IMR-90 (cell line): ENCODE measurements around the gene SSH2. TPM values are rescaled to one million over a fixed set of nuclear protein-coding genes. Genes with fewer than 3 reads are reported as not detected.

Experiments
- ATAC-seq: fragments of 200-7000 bp; cut with Tn5 transposase; 2 replicates; pipeline ENCODE4 v1.9.1; 2020; ENCODE audit warnings: low read depth, mild to moderate bottlenecking, moderate library complexity
- BruUV-seq: library from RNA; stranded (reverse); fragments of 400-500 nt; replicated peaks from 2 replicates; lab custom pipeline; 2021; lab: Mats Ljungman, UMichigan
- CTCF ChIA-PET: fragments of 300-600 bp; formaldehyde crosslinking; extraction: SDS; loops from one replicate; lab custom pipeline; 2021; ENCODE audit warnings: antibody characterized with exemption; lab: Yijun Ruan, JAX
- POLR2A ChIA-PET: fragments of 300-600 bp; sonication (Branson Sonifier 250); formaldehyde crosslinking; loops from one replicate; lab custom pipeline; 2022; ENCODE audit warnings: antibody characterized with exemption; ENCODE audit not compliant: unreplicated experiment; lab: Charles Lee
- DNase-seq: peaks from one replicate; pipeline ENCODE4 v3.0.0; 2013
- H2AFZ ChIP-seq: replicated peaks from 2 replicates; pipeline ENCODE3; 2013; ENCODE audit warnings: low read length, mild to moderate bottlenecking; ENCODE audit not compliant: poor library complexity
- H2AK5ac ChIP-seq: 2 replicates; pipeline ENCODE4 v1.6.1; 2013; ENCODE audit warnings: low read depth, low read length, inconsistent platforms
- H2AK9ac ChIP-seq: replicated peaks from 2 replicates; pipeline ENCODE3; 2013; ENCODE audit warnings: mild to moderate bottlenecking, low read depth, low read length, moderate library complexity; ENCODE audit not compliant: poor library complexity
- H2BK120ac ChIP-seq: 2 replicates; pipeline ENCODE4 v1.6.1; 2013; ENCODE audit warnings: low read depth, low read length, inconsistent platforms
- H2BK15ac ChIP-seq: 3 replicates; pipeline ENCODE4 v1.6.1; 2013; ENCODE audit warnings: low read depth, low read length, inconsistent platforms
- H2BK20ac ChIP-seq: 2 replicates; pipeline ENCODE4 v1.6.1; 2013; ENCODE audit warnings: low read depth, mild to moderate bottlenecking, inconsistent platforms, low read length, moderate library complexity
- H2BK5ac ChIP-seq: 2 replicates; pipeline ENCODE4 v1.6.1; 2013; ENCODE audit warnings: mild to moderate bottlenecking, low read depth, low read length, inconsistent platforms; ENCODE audit not compliant: poor library complexity, severe bottlenecking
- H3K14ac ChIP-seq: replicated peaks from 2 replicates; pipeline ENCODE4 v1.6.1; 2013; ENCODE audit warnings: low read depth, low read length, inconsistent platforms
- H3K18ac ChIP-seq: 2 replicates; pipeline ENCODE4 v1.6.1; 2013; ENCODE audit warnings: low read depth, low read length, control low read depth
- H3K23ac ChIP-seq: 2 replicates; pipeline ENCODE4 v1.6.1; 2013; ENCODE audit warnings: low read depth, low read length, inconsistent platforms
- H3K27ac ChIP-seq: 2 replicates; pipeline ENCODE4 v1.5.1; 2013; ENCODE audit warnings: mild to moderate bottlenecking, control low read depth, low read length; ENCODE audit not compliant: insufficient read depth
- H3K27me3 ChIP-seq: 2 replicates; pipeline ENCODE4 v1.6.1; 2013; ENCODE audit warnings: low read length; ENCODE audit not compliant: control insufficient read depth, insufficient read depth
- H3K36me3 ChIP-seq: 2 replicates; pipeline ENCODE4 v1.6.1; 2013; ENCODE audit warnings: low read length, mixed read lengths; ENCODE audit not compliant: control insufficient read depth, insufficient read depth
- H3K4ac ChIP-seq: 2 replicates; pipeline ENCODE4 v1.6.1; 2013; ENCODE audit warnings: low read depth, low read length, inconsistent platforms
- H3K4me1 ChIP-seq: 2 replicates; pipeline ENCODE4 v1.6.1; 2013; ENCODE audit warnings: low read length, mixed read lengths; ENCODE audit not compliant: control insufficient read depth, insufficient read depth
- H3K4me2 ChIP-seq: 2 replicates; pipeline ENCODE4 v1.6.1; 2013; ENCODE audit warnings: low read depth, mild to moderate bottlenecking, control low read depth, low read length, moderate library complexity
- H3K4me3 ChIP-seq: 2 replicates; pipeline ENCODE4 v1.5.1; 2013; ENCODE audit warnings: low read depth, mild to moderate bottlenecking, control low read depth, low read length, moderate library complexity; ENCODE audit not compliant: insufficient read depth
- H3K56ac ChIP-seq: 2 replicates; pipeline ENCODE4 v1.6.1; 2013; ENCODE audit warnings: low read length, inconsistent platforms; ENCODE audit not compliant: insufficient read depth; ENCODE audit errors: extremely low read depth
- H3K79me1 ChIP-seq, 2 experiments: 2 replicates each; pipeline ENCODE4 v1.6.1; 2013; ENCODE audit warnings: low read length in 2 of 2, inconsistent platforms in 1 of 2, low read depth in 1 of 2
- H3K9ac ChIP-seq: 2 replicates; pipeline ENCODE4 v1.6.1; 2013; ENCODE audit warnings: low read depth, low read length, control low read depth
- H3K9me1 ChIP-seq: 2 replicates; pipeline ENCODE4 v1.6.1; 2013; ENCODE audit warnings: low read length, inconsistent platforms; ENCODE audit not compliant: insufficient read depth
- H3K9me3 ChIP-seq: 2 replicates; pipeline ENCODE4 v1.6.1; 2013; ENCODE audit warnings: low read length; ENCODE audit not compliant: control insufficient read depth, insufficient read depth
- H4K20me1 ChIP-seq: 2 replicates; pipeline ENCODE4 v1.6.1; 2013; ENCODE audit warnings: low read length, inconsistent platforms; ENCODE audit not compliant: insufficient read depth
- H4K5ac ChIP-seq: 2 replicates; pipeline ENCODE4 v1.6.1; 2013; ENCODE audit warnings: mild to moderate bottlenecking, low read depth, low read length, control low read depth
- H4K8ac ChIP-seq, 2 experiments: 2 replicates each; pipeline ENCODE4 v1.6.1; 2013; ENCODE audit warnings: low read depth in 2 of 2, low read length in 2 of 2, control low read depth in 1 of 2, inconsistent platforms in 1 of 2
- H4K91ac ChIP-seq: 2 replicates; pipeline ENCODE4 v1.6.1; 2013; ENCODE audit warnings: low read depth, low read length, inconsistent platforms; ENCODE audit not compliant: insufficient read depth
- BHLHE40 ChIP-seq: fragments of 150-350 bp; IDR thresholded peaks from 2 replicates; pipeline ENCODE4 v1.6.1; 2016; ENCODE audit warnings: mild to moderate bottlenecking, low read depth, low read length
- CHD1 ChIP-seq: IDR thresholded peaks from 2 replicates; pipeline ENCODE4 v1.6.1; 2012; ENCODE audit warnings: low read depth, low read length, improper control_type of control experiment
- MAFK ChIP-seq: IDR thresholded peaks from 2 replicates; pipeline ENCODE4 v1.6.1; 2012; ENCODE audit warnings: low read depth, low read length, improper control_type of control experiment
- POLR2A ChIP-seq: IDR thresholded peaks from 2 replicates; pipeline ENCODE4 v1.6.1; 2012; ENCODE audit warnings: mild to moderate bottlenecking, low read depth, low read length
- RAD21 ChIP-seq: IDR thresholded peaks from 2 replicates; pipeline ENCODE4 v1.6.1; 2012; ENCODE audit warnings: low read length, improper control_type of control experiment
- RCOR1 ChIP-seq: IDR thresholded peaks from 2 replicates; pipeline ENCODE4 v1.6.1; 2012; ENCODE audit warnings: mild to moderate bottlenecking, low read length, improper control_type of control experiment; ENCODE audit not compliant: insufficient replicate concordance
- RFX5 ChIP-seq: IDR thresholded peaks from 2 replicates; pipeline ENCODE4 v1.8.0; 2012; ENCODE audit warnings: low read depth, mild to moderate bottlenecking, low read length, moderate library complexity
- SMC3 ChIP-seq: fragments of 150-350 bp; IDR thresholded peaks from 2 replicates; pipeline ENCODE4 v1.6.1; 2016; ENCODE audit warnings: low read depth, mild to moderate bottlenecking, antibody characterized with exemption, low read length, moderate library complexity
- USF2 ChIP-seq: fragments of 150-350 bp; IDR thresholded peaks from 2 replicates; pipeline ENCODE4 v1.6.1; 2017; ENCODE audit warnings: mild to moderate bottlenecking, antibody characterized with exemption, low read length, low read depth
- WGBS, 2 experiments: methylation state at CpG; one replicate each; pipeline versions ENCODE4 v1.1.5 to v1.1.7; 2013; ENCODE audit warnings: missing lambda C conversion rate in 2 of 2; ENCODE audit not compliant: insufficient read length in 1 of 2; ENCODE audit errors: extremely low coverage in 2 of 2; 5-methylcytosine and 5-hydroxymethylcytosine counted together
- dilution Hi-C: fragments of 300-500 bp; cut with HindIII; formaldehyde crosslinking; loops from one replicate; pipeline ENCODE4 v1.14.3; 2018; ENCODE audit warnings: low sequenced_read_pairs; ENCODE audit not compliant: unreplicated experiment
- in situ Hi-C: fragments of 300-500 bp; cut with MboI; formaldehyde crosslinking; loops from 3 replicates; pipeline ENCODE4 v1.14.3; 2019; ENCODE audit warnings: low sequenced_read_pairs, inconsistent platforms, mixed read lengths
- intact Hi-C: fragments of 100-400 bp; cut with micrococcal nuclease; formaldehyde crosslinking; loops from 2 replicates; pipeline ENCODE4 v1.10.0; 2022
- polyA plus RNA-seq, 3 experiments: library from polyadenylated mRNA; depleted of rRNA; stranded (reverse); fragments of >200 nt; gene quantifications; 2 replicates each; pipeline ENCODE4 v1.2.3, GENCODE V29; 2012; ENCODE audit warnings: low replicate concordance in 1 of 3
- total RNA-seq: library from RNA; depleted of rRNA; stranded (reverse); fragments of >200 nt; gene quantifications from 2 replicates; pipeline ENCODE4 v1.2.3, GENCODE V29; 2012
- TF ChIP-seq, protein P1 (sequence below): fragments of 150-350 bp; IDR thresholded peaks from 2 replicates; pipeline ENCODE4 v1.6.1; 2016; ENCODE audit warnings: low read depth, mild to moderate bottlenecking, low read length, moderate library complexity, borderline replicate concordance

SSH2 gene
- total and polyA plus RNA-seq, 2 of the 4 experiments (the other 2 are of a cell fraction): 9.3 TPM

DNA sequence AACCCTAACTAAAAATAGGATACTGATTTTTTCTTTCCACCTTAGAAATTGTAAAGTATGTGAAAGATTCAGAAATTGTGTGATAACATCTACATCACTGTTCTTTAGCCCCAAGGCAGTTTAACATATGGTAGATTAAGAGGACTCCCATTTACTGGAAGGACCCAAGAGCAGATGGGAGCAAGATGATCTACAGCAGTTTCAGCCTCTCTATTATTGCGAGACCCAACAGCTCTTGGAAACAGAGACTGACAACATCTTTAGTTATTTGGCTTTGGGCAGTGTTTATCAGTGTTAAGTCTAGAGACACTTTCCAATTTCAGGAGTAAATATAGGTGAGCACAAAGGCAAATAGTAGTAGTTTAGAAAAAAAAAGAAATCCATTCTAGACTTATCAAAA lies 182.4 kb downstream of the SSH2 start:
- Histone ChIP-seq H3K4me1 (peaks cover 2% of the 10 kb centered on the region), H2BK15ac (no peak overlapping the region), H3K56ac (no peak overlapping the region), H3K9ac (no peak overlapping the region), H3K18ac (no peak overlapping the region; the same call in 1 of the 2 replicates), H2BK20ac (no peak overlapping the region), H3K79me1 (peaks cover 3 to 14% of the 10 kb centered on the region in 2 experiments; a peak in 3 of 4 replicates), H4K91ac (no peak overlapping the region), H2AFZ (no peak overlapping the region), H3K14ac (no peak overlapping the region), H3K9me1 (no peaks in the 10 kb centered on the region), H3K27ac (no peak overlapping the region), H3K4me3 (no peak overlapping the region), H3K4ac (no peak overlapping the region), H3K23ac (0 out of 2 replicates have a peak overlapping the region, but pooled peaks have one; percentile 31), H4K8ac (no peak overlapping the region), H2BK5ac (no peak overlapping the region), H3K9me3 (no peaks in the 10 kb centered on the region), H2BK120ac (no peak overlapping the region), H3K36me3 (no peaks in the 10 kb centered on the region), H4K20me1 (peaks cover 6% of the 10 kb centered on the region; the same call in 1 of the 2 replicates), H2AK9ac (no peak overlapping the region), H4K5ac (no peak overlapping the region), H3K4me2 (no peak overlapping the region), H2AK5ac (no peak overlapping the region), H3K27me3 (no peaks in the 10 kb centered on the region)
- dilution Hi-C loops (no loop called here), intact Hi-C loops (no loop called here), in situ Hi-C loops (no loop called here)
- ChIA-PET POLR2A (no interaction called here), CTCF (interaction anchor here (0.9 kb wide), 1 partner anchor 108 kb away, joined by 3 read pairs; no protein-coding TSS in a partner anchor)
- WGBS, 2 experiments: no CpG with 5 or more reads among the region's 1 CpG
- DNase-seq (no peak), ATAC-seq (no peak)
- BruUV-seq: no TSS peak
- TF ChIP-seq BHLHE40 (no peak), RFX5 (no peak), MAFK (no peak), RCOR1 (no peak), RAD21 (no peak), POLR2A (no peak), SMC3 (no peak), CHD1 (no peak), USF2 (no peak)
- TF ChIP-seq, protein P1, sequence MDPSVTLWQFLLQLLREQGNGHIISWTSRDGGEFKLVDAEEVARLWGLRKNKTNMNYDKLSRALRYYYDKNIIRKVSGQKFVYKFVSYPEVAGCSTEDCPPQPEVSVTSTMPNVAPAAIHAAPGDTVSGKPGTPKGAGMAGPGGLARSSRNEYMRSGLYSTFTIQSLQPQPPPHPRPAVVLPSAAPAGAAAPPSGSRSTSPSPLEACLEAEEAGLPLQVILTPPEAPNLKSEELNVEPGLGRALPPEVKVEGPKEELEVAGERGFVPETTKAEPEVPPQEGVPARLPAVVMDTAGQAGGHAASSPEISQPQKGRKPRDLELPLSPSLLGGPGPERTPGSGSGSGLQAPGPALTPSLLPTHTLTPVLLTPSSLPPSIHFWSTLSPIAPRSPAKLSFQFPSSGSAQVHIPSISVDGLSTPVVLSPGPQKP: no peak
